DMS79 (cell line): ENCODE results near the gene CHD5.

Experiments
- DNase-seq: peaks from one replicate; lab custom pipeline; 2025; lab: John Stamatoyannopoulos, UW

The CHD5 gene

DNA sequence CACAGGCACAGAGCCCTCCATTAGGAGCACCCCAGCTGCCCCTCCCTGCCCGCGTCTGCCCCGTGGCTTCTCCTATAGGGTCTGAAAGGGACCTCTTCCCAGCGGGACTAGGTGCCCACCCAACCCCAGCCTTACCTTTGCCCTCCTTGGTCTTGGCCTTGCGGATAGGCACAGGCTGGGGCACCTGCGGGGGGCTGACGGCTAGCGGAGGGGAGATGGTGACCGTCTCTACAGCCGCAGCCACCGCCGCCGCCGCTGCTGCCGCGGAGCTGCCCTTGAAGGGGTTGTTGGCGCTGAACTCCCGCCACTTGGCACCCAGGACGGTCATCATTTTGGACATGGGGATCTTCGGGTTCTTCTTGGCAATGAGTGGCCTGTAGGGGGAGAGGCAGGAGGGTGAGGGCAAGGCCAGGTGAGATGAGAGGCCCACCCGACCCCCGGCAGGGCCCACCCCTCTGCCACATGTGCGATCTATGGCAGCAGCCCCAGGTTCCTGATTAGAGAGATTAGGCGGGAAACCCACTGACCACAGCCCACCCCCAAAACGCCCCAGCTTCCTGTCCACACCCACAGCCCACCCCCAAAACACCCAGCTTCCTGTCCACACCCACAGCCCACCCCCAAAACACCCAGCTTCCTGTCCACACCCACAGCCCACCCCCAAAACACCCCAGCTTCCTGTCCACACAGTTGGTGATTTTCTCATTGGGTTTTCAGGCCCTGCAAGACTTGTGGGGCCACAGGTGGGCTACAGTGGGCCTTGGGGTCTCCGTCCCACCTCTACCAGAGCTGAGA is 25.4 kb downstream of the CHD5 start:
- DNase-seq: no peak

DNA sequence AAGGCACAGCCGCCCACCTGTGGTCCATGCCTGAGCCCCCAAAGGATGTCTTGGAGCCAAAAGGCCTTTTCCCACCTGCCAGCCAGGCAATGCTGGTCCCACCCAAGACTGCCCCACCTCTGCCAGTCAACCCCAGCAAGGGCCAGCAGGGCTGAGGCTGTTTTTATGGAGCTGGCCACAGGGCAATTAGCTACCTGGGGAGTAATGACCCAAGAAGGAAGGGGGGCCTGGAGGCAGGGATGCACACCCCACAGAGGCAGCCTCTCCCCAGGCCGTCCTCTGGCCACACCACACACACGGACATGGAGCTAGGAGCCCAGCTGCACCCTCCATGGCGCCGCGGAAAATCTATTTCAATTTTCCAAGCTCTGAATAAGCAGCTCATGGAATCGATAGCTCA is 27.2 kb downstream of the CHD5 start:
- no peak for DNase-seq

DNA sequence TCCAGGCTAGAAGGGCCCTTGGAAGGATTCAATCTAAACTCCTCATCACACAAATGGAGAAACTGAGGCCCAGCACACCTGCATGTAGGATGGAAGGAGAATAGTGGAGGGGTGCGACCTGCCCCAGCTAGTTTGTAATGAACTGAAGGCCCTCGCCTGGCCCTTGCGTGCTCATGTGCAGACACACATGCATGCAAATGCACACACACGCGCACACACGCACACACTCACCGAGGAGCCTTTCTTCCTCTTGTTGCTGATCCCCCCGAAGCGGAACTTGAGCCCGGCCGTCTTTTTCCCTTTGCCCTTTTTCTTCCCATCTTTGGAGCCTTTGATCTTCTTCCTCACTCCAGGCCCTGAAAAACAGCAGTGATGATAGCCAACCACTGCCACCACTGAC is 27.9 kb downstream of the CHD5 start:
- DNase-seq: no peak

DNA sequence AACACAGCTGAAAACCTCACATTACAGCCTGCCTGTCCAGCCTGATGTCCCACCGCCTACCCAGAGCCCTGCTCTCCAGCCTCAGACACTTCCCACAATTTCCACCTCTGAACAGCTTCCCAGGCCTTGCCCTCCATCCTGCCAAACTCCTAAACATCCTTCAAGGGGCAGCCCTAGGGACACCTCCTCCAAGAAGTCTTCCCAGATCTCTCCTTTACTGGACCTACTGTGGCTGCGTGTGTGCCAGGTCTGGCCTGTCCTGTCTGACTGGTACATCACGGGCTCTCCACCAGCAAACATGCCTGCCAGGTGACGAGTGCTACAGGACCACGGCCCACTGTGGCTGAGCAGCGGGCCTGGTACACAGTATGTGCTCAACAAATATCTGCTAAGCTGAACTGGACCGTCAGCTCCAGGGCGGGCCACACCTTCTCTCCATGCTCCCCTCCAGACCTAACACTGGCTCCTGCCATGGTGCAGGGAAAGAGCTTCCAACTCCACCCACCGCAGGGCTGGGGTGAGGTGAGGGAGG is 28.8 kb downstream of the CHD5 start:
- DNase-seq: no peak

DNA sequence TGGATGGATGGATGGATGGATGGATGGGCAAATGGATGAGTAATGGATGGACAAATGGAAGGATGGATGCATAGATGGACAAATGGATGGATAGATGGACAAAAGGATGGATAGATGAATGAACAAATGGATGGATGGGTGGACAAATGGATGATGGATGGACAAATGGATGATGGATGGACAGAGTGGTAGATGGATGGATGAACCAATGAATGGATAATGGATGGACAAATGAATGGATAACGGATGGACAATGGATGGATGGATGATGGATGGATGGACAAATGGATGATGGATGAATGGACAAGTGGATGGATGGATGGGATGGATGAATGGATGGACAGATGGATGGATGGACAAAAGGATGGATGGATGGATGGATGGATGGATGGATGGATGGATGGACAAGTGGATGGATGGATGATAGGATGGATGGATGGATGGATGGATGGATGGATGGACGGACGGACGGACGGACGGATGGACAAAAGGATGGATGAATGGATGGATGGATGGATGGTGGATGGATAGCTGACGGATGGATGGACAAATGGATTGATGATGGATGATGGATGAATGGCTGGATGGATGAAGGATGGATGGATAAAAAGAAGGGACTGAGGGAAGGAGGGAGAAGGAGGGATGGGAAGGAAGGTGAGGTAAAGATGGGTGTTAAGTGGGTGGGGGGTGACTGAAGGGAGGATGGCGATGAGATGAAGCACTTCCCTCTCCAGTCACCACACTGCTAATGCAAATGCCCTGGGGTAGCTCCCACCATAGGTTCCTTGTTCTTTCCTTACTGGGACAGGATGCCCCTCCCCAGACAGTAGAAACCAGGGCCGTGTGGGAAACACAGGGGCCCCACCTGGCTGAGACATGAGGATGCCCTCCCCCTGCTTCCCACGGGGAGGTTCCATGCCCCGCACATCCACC is 29.8 kb downstream of the CHD5 start:
- no peak for DNase-seq

DNA sequence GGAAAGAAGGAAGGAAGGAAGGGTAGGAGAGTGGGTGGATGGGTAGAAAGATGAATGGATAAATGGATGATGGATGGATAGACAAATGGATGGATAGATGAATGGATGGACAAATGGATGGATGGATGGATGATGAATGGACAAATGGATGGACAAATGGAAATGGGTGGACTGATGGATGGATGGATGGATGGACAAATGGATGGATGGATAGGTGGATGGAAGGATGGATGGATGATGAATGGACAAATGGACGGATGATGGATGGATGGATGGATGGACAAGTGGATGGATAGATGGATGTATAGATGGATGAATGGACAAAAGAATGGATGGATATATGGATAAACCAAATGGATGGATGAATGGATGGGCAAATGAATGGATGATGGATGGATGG is 30.5 kb downstream of the CHD5 start:
- no peak for DNase-seq

DNA sequence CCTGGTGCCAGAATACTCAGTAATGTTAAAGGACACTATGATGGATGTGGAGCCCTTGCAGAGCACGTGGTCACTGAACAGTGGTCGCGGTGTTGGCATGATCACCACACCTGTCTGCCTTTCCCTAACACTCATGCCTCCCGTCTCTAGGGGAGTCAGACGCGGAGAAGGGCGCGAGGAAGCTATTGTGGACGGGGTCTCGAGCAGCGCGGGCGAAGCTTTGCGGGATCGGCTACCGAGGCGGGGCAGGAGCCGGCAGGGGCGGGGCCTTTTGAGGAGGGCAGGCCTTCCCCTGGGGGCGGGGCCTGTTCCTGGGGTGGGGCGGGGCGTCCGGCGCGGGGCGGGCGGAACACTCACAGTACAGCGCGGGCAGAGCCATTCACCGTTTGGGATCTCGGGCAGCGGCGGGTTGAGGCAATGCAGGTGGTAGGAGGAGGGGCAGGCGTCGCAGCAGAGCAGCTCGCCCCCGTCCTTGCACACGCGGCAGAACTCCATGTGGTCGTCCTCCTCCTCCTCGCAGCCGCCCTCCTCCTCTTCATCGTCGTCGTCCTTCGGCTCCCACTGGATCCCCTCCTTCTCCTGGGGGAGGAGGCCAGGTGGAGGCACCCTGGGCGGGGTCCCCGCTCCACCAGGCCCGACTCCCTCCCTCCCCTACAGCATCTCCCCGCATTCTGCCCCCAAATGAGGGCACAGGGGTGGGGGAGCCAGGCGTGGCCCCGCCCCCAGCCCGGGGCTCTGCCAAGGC is 31.5 kb downstream of the CHD5 start:
- no peak for DNase-seq

DNA sequence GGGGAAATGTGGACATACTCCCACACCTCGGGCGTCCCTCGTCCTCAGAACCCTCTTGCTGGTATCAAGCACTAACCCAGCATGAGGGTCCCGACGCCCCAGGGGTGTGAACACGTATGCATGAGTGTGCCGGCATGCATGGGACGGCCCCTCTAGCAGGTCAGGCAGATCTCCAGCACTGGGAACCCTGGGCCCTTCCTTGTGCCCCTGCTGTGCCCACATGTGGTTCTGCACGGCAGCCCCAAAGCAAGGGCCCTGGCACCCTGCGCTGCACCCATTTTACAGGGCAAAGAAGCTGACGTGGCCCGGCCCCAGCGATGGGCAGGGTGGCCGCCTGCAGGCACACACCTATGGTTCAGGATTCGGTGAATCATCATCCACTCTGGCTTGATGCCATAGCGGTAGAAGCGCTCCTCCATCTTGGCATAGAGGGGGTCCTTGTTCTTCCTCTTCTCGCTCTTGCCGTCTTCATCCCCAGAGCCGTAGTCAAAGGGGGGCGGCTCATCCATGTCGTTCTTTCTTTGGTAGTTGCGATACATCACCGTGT is 34.2 kb downstream of the CHD5 start:
- no peak for DNase-seq

DNA sequence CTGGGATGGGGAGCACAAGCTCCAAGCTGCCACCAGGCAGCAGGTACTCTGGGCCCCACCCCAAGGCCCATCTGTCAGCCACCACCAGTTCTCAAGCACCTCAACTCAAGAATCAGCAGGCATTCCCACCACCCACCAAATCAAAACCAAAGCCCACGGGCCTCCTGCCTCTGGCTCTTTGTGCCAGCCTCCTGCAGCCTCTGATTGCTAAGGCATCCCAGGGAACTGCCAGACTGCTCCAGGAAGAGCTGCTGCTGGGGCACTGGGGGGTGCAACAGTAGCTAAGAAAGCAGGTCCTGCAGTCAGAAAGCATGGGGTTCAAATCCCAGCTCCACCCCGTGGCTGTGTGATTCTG is 34.7 kb downstream of the CHD5 start:
- DNase-seq: no peak

DNA sequence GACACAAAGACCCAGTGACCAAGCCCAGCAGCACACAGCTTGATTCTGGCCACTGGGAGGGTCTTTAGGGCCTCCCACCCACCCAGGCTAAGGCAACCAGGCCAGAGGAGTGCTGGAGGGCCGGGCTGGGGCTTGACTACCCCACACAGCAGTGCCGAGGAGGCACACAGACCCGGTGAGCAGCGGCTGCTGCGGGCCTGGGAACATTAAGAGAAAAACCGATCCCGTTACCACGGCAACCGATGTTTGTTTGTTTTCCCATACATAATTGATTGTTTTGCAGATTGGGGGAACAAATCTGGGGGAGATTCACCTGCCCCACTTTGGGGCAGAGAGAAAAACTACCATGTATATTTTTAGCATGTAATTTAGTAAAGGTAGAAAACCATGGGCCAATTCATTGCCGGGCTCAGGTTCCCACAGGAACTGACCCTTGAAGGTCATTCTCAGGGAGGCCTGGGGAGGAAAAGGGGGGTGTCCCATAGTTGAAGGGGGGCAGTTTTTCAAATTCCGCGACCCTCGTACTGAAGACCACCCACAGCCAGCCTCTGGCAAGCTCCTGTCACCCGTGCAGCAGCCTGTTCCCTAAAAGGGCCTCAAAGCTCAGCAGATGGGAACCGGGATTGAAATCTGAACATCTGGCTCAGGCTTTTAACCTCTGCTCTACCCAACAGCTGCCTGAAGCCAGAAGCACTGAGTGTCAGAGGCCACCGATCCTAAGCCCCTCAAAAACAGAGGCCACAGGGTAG is 35.3 kb downstream of the CHD5 start:
- DNase-seq: no peak

DNA sequence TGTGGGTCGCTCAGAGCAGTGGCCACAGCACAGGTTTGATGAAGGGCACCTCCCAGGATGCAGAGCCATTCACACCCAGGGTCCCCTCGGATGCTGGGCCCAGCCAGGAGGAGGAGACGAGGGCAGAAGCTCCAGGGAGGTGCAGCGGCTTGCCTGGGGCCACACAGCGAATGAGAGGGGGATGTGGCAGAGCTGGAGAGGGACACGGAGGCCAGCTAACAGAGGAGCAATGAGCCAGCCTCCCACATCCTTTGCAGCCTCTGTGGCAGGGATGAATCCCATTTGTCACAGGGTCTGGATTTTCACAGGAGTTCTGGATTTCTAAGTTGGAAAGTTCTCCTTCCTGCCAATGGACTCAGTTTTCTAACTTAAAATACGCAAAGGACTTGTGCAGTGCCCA is 35.9 kb downstream of the CHD5 start:
- DNase-seq: no peak

DNA sequence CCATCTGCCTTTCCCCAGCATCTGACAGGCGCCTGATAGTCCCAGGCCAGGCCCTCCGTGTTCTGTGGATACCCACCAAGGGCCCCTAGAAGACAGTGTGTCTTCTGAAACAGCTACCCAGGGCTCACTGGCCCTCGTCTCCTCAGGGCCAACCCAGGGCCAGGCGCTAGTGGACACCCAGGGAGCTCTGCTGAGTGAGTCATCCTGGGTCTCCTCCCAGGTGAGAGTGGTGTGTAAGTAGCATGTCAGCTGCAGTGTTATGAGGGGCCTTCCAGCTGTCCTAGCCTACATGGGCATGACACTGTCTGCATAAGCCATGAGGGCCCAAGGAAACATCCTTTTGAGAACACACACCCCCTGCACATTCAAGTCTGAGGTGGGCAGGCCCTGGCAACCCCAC is 36.7 kb downstream of the CHD5 start:
- DNase-seq: no peak

DNA sequence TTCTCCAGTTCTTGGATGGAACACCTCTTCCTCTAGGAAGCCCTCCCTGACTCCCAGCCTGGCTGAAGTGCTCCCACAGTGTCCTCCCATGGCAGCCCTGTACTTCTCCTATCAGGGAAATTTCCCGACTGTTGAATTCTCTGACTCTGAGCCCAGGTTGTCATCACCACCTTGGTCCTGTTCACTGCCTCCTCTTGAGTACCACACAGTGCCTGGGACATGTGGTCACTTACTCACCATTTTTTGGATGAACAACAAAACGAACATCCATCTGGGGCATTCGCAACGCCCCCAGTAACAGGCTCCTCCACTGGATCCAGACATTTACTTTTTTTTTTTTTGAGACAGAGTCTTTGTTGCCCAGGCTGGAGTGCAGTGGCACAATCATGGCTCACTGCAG is 37.4 kb downstream of the CHD5 start:
- DNase-seq: no peak

DNA sequence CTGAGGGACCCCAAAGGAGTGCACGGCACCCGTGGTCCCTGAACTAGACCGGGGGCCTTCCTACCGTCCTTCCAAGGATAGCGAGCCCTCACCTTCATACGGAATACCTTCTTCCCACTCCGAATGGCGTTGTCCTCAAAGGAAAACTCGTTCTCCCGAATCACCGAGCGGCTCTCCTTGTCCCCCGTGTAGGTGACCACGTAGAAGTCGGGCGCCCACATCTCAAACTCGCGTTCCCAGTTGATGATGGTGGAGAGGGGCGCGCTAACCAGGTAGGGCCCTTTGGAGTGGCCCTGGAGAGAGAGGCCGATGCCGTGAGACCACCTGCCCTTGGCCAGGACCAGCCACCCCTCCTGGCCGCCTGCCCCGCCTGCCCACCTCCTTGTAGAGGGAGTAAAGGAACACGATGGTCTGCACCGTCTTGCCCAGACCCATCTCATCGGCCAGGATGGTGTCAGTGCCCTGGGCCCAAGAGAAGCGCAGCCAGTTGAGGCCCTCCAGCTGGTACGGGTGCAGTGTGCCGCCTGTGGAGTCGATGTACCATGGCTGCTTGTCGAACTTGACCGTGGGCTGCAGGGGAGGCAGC is 38.0 kb downstream of the CHD5 start:
- no peak for DNase-seq

DNA sequence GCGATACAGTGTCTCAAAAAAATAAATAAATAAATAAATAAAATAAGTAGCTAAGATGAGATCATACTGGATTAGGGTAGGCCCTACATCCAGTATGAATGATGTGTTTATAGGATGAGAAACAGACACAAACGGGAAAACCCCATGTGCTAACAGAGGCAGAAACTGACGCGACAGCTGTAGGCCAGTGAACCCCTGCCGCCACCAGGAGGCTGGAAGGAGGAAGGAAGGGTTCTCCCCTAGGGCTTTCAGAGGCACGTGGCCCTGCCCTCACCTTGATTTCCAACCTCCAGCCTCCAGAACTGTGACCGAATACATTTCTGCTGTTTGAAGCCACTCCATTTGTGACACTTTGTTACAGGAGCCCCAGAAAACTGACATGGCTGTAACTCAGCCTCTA is 38.5 kb downstream of the CHD5 start:
- DNase-seq: no peak

DNA sequence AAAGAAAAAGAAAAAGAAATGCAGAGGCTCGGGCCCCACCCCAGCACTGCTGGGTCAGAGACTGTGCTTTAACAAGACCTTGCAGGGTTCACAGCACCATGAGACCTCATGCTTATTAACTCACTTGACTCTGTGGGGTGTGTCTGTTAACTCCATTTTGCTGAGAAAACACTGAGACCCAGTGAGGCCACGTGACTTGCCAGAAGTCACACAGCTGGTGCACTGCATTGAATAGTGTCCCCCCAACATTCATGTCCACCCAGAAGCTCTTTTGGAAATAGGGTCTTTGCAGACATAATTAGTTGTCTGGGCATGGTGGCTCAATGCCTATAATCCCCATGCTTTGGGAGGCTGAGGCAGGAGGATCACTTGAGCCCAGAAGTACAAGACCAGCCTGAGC is 39.7 kb downstream of the CHD5 start:
- DNase-seq: no peak

DNA sequence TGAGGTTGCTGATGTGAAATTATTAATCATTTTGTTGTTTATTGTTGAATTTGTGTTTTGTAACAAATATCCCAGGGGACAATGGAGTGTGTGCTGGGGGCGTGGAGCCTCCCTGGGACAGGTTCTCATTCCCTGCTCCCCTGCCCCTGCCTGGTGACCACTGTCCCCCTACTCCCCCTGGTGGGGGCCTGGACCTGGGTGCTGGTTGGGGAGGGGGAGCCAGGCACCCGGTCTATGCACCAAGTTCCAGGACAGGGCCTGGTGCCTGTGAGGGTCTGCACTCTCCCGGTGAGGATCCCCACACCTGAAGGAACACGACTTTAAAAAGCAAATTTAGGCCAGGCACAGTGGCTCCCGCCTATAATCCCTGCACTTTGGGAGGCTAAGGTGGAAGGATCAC is 42.4 kb downstream of the CHD5 start:
- no peak for DNase-seq

DNA sequence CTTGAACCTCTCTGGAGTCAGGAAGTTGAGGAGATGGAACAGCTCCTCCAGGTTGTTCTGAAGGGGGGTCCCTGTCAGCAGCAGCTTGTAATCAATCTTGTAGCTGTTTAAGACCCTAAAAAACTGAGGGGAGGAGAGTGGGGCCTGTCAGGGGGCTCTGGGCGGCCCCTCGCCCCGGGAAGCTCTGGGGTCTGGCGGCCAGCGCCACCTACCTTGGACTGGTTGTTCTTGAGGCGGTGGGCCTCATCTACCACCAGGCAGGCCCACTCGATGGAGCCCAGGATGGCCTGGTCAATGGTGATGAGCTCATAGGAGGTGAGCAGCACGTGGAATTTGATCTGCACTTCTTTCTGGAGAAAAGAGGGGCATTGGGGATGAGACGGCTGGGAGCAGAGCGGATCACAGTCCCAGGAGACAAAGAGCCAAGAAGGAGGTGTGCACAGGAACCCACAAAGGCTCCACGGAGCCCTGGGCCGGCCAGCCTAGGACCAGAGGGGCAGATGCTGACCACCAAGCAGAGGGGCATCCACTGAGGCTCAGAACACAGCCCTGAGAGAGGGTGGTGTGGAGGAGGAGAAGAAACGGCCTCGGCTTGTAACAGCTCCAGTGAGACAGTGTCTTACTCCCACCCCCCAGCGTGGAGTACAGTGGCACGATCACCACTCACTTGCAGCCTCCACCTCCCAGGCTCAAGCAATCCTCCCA is 43.5 kb downstream of the CHD5 start:
- DNase-seq: no peak

DNA sequence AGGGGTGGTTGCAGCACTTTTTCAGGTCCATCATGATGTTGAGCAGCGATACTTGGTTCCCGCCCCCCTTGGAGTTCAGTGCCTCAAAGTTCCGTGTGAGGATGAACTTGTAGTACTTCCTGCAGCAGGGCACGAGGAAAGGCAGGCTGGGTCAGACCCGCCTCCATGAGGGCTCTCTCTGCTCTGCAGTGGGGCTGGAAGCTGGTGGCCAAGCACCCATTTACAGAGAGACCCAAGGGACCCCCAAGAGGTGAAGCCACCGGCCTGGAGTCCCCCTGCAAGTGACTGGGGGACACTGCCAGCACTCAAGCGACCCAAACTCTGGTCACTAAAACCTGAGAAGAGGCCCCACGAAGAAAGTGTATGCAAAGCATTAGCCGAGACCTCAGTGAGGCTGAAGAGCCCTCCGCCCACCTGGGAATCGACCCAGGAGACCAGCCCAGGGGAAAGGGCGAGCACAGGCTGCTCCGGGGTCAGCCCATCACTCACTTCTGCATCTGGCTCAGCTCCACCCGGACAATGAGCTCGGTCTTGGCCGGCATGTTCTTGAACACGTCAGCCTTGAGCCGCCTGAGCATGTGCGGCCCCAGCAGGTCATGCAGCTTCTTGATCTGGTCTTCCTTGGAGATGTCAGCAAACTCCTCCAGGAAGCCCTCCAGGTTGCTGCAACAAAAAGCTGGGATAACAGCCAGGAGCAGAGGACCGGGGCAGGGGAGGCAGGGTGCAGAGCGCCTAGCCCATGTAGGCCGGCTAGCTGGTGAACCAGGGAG is 45.2 kb downstream of the CHD5 start:
- no peak for DNase-seq

DNA sequence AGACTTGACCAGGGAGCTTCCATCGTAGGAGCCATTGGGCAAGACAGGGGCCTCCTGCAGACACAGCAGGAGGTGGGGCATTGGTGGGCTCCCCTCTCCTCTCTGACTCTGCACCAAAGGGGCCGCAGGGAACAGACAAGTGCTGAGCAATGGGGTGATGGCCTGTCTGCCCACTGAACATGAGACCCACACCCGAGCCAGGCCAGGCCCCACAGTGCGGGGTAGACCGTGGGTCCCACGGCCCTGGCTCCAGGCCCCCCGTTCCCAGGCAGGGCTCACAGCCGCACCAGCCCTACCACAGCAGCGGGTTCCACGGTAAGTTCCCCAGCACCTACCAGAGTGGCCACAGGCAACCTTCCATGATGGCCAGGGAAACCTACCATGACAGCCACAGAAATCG is 45.9 kb downstream of the CHD5 start:
- DNase-seq: no peak
